Measurements from ENCODE around the gene TSHR.

GRCh38 chr14:80940146-80940545, 15.3 kb upstream of the TSHR start:
- TF ChIP-seq CTCF (IDR thresholded peaks at IDR 0.05), result no peak
- TF ChIP-seq POLR2A (IDR thresholded peaks at IDR 0.05), result no peak
